GM21529 (cell line): ENCODE data around the gene NEO1.
"Not testable (repeated sequence)": the region's sequence is repeated elsewhere in the genome, so short reads cannot be mapped to it uniquely, and the experiment has no call there.

ENCODE experiments used
- ATAC-seq: cut with Tn5 transposase; IDR thresholded peaks from one replicate; pipeline ENCODE4 v1.9.1; 2021; ENCODE audit not compliant: unreplicated experiment

The NEO1 gene

DNA sequence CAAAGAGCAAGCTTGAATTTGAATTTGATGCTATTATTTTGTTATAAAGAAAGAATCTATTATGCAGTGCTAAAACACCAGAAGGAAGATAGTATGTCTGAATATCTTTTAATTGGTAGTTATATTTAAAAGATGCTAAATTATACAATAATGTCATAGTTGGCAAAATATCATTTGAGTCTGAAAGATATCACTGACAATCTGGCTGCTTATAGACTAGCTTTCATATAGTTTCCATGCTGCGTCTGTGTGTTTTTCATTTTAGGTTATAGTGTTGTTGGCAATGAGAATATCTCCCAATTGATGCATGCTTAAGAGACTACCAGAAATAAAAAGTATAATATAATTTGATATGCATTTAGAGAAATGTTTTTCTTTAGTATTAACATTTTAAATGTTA, 142.9 kb downstream of the NEO1 start:
- ATAC-seq: no peak

DNA sequence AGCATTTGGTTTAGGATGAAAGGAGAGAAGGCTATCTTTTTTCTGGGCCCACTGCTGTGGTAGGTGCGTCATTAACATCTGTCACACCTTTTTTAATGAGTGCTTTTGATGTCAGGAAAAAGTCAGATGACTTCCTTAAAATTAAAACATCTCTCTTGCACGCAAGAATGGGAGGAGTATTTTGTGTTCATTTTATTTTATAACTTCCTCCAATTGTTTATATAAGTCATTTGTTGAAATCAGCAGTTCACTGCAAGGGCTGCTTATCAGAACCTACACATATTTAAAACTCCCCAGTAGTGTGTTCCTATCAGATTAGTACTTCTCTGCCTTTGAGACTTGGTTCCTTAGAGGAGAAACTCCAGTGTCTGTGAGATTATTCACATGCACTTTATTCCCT, 143.8 kb downstream of the NEO1 start:
- ATAC-seq: no peak

DNA sequence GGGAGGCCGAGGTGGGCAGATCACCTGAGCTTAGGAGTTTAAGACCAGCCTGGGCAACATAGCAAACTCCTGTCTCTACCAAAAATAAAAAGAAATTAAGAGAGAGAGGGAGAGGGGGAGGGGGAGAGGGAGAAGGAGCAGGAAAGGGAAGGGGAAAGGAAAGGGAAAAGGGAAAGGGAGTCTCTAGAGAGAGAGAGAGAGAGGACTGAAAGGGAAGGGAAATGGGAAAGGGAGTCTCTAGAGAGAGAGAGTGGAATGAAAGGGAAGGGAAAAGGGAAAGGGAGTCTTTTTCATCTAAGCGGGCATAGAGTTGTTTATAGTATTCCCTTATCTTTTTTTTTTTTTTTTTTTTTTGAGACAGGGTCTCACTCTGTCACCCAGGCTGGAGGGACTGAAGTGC, 148.1 kb downstream of the NEO1 start:
- no peak for ATAC-seq

DNA sequence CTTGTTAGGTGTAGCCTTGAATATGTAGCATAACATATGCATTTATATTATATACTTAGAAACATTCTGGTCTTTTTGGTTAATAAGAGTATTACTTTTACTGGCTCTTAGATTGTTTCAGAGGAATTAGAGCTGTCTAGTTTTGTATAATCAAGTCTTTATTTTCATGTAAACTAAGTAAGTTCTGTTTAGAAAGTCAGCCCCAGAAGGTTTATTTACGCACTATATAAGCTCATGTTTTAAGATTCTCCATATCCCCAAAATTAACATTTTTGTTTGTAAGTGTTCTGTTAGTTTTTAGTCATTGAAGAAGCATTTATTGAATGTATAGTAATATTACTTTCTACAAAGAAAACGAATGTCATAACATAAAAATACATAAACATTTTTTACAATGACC, 158.4 kb downstream of the NEO1 start:
- ATAC-seq: no peak

DNA sequence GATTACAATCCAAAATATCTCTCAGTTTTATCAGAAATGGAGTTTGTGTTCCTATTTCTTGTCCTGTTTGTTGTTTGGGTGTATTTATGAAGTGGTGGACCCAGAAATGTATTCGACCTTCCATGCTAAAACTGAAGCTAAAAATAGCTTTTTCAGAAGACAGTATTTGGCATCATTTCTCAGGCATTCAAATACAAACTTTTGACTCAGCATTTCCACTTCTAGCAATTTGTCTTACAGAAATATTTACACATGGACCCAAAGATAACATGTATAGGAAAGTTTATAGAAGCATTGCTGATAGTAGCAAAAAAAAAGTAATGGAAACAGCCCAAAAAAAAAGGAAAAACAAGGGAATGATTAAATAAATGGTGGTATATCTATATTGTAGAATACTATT, 160.2 kb downstream of the NEO1 start:
- no peak for ATAC-seq

DNA sequence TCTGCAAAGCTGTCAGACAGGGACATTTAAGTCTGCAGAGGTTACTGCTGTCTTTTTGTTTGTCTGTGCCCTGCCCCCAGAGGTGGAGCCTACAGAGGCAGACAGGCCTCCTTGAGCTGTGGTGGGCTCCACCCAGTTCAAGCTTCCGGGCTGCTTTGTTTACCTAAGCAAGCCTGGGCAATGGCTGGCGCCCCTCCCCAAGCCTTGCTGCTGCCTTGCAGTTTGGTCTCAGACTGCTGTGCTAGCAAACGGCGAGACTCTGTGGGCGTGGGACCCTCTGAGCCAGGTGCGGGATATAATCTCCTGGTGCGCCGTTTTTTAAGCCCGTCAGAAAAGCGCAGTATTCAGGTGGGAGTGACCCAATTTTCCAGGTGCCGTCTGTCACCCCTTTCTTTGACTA, 169.2 kb downstream of the NEO1 start:
- ATAC-seq: not testable (repeated sequence)

DNA sequence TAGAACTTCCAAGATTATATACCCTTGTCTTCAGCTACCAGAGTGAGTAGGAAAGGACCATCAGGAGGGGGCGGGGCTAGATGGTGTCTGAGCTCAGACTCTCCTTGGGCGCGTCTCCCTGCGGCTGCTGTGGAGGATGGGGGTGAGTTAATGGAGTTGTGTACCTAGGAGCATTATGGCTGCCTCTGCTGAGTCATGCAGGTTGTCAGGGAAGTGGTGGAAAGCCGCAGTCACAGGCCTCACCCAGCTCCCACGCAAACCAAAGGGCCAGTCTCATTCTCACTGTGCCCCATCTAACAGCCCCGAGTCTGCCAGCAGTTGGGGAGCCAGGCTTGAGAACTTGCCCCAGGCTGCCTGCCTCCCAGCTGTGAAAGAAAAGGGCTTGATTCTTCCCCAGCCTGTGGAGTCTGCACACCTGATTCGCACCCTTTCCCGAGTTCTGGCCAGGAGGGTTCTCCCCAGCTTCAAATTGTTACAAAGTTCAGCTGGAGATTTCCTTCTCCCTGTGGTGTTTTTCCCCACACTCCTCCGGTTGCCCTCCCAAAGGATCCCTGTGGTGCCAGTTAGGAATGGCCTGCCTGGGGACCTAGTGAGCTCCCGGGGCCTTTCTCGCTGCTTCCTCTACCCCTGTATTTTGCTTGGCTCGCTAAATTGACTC, 173.2 kb downstream of the NEO1 start:
- ATAC-seq: no peak

DNA sequence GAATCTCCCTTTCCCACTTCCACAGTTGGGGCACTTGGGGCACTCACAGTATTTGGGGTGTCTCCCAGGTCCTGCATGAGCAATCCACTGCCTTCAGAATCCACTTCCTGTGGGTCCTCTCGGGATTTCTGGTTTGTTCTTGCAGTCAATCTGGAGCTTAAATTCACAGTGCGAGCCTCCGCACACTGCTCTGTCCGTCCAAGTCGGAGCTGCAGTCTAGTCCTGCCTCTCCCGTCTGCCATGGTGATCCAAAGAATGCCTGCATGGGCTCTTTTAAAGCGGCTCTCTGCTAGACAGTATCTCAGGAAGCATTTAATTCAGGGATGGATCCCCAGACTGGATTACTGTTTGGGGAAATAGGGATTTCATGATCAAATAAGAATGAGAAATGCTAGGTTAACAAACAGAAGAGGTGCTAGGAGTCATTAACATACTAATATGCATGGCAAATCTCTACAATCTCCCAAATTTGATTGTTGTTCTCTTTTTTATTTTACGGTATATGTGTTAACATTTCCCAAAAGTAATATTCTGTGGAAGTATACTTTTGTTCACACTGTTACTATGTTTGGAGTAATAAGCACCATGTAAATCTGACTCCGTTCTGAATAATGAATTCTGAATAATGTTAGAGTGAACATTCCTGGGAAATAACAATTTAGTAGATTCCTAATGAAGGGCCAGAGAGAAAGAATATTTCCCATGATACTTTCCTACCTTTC, 174.0 kb downstream of the NEO1 start:
- no peak for ATAC-seq

DNA sequence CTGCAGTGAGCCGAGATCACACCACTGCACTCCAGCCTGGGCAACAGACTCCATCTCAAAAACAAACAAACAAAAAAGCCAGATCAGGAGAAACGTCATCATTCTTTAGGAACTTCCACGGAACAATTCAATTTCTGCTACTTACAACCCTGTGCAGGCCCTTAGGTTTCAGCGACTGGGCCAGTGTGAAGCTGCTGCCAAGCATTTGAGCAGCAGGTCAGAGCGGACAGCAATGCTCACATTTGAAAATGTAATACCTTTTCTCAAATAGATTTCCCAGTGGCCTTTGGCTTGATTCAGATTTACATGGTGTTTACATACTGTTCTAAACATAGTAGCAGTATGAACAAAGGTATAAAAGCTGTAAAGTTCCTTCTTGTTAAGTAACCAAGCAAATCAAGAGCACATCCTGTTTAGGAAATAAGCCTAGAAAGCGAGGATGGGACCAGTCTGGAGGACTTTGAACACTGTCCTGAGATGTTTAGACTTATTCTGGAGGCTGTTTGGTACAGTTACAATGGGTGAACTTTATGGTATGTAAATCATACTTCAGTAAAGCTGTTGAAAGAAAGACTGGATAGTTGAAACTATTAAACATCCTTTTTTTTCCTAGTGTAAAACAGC, 175.3 kb downstream of the NEO1 start:
- no peak for ATAC-seq

DNA sequence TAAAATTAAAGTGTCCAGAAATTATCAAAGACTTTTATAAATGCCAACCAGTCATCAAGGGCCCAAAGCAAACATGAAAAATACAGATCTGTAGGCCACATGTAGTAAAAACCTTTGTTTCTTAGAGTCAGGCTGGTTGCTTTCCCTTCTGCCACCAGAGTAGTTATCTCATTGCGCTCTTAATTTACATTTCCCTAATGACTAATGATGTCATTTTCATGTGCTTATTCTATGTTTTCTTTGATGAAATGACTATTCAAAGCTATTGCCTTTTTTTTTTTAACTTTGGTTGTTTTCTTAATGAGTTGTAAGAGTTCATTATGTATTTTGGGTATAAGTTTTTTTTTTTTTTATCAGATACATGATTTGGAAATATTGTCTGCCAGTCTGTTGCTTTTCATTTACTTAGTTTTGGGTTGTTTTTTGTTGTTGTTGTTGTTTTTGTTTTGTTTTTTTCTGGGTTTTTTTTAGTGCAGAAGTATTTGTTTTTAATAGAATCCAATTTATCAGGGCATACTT, 175.9 kb downstream of the NEO1 start:
- no peak for ATAC-seq

DNA sequence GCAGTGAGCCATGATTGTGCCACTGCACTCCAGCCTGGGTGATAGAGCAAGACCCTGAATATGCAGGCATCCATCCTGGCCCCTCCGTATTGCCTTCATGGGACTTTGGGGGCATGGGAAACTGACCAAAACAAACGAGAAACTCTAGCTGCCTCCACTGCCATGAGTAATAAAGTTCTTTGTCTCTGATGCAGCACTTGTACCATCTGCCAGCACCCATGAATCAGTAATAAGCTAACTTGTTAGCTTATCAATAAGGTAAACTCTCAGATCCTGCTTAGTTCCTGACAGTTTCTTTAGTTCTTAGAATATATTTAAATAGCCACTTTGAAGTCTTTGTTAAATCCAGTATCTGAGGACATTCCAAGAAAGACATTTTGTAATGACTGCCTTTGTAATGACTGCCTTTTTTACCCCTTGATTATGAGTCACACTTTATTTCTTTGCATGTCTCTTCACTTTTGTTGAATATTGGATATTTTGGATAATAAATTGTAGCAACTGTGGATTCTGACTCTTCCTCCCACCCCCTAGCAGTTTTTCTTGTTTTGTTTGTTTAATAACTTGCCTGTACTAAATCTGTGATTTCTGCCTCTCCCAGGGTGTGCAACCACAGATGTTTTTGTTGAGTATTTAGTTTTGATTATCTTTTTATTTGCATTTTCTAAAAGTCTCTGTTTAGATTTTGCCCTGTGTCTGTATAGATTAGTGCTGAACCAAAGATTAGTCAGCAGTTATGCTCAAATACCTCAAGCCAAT, 179.6 kb downstream of the NEO1 start:
- ATAC-seq: no peak

DNA sequence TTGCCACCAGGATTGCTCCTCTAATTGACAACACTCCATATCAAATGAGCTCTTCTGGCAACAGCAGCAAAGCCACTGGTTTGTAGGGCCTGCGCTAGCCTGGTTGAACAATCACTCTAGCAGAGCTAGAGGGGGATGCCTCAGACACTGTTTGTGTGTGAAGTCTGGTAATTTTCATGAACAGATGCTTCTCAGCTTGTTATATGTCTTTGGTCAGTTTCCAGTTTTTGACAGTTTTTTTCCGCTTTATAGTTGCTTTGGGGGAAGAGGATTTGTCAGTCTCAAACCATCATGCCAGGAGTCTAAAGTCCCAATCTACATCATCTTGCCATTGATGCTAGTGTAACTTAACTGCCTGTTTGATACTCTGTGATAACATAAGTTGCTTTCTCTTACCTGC, 180.5 kb downstream of the NEO1 start:
- ATAC-seq: no peak

DNA sequence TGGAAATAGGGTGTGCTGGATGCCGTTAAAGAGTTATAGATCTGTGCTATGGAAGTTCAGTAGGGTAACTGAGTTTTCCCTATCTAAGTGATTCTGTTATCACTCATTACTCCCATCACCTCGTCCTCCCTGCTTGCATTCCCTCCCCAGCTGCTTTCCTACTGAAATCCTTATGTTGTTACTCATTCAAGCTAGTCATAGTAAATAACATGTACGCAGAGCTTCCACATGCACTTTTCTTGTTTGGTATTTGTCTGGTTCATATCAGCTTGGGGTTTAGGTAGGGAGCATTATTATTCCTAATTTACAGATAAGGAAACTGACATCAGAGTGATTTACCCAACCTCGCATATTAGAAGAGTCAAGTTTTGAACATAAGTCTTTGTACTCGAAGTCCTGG, 181.4 kb downstream of the NEO1 start:
- no peak for ATAC-seq

DNA sequence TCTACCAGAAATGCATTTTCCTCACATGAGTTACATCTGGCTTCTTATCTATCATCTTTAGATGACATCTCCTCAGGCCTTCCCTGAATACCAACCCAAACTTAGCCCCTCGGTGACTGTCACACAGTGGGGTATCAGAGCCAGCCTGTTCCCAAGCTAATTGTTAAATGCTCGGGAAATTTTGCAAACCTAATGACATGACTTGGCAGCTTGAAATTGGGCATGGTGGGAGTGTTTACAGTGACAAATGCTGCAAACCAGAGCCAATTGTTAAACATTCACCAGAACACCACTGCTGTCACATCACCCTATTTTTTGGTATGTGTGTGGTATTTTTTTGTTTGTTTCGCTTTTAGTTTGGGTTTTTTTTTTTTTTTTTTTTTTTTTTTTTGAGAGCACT, 185.6 kb downstream of the NEO1 start:
- ATAC-seq: no peak

DNA sequence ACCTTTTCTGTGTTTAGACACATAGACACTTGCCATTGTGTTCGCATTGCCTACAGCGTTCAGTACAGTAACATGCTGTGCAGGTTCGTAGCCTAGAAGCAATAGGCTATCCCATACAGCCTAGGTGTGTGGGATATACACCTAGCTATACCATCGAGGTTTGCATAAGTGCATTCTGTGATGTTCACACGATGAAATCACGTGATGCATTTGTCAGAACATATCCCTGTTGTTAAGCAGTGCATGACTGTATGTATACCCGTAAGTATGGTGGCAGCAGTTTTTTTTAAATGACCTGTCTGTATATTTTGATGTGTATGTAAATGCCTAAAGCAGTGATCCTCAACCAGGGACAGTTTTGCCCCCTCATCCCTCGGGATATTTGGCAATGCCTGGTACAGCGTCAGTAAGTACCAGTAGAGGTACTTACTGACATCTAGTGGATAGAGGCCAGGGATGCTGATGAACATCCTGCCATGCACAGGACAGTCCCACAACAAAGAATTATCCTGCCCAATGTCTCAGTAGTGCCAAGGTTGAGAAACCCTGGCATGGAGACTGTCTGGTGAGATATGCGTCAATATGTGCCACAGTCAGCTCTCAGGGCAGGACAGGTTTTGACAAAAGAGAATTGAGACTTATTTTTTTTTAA, 187.4 kb downstream of the NEO1 start:
- no peak for ATAC-seq

DNA sequence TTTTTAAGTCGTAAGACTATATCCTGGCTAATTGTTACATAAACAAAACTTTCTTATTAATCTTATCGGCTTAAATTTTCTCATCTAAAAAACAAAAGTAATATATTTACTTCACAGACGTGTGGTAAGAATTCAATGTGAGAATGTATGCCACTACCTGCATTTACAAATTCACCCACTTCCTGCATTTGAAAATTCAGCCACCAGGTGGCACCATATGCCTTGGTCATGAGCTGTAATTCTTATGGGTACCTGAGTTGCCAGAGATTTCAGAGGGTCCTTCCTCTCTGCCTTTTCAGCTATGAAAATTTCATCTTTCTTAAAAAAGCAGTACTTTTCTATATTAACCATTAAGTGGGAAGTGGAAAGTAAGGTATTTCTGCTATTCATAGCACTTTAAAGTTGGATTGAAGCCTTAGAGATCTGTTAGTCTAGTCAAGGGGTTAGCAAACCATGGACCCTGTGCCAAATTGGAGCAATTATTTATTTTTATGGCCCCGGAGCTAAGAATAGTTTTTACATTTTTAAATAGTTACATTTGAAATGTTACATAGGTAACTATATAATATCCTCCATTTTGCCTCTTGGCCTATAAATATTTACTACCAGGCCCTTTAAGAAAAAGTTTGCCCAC, 188.7 kb downstream of the NEO1 start:
- no peak for ATAC-seq

DNA sequence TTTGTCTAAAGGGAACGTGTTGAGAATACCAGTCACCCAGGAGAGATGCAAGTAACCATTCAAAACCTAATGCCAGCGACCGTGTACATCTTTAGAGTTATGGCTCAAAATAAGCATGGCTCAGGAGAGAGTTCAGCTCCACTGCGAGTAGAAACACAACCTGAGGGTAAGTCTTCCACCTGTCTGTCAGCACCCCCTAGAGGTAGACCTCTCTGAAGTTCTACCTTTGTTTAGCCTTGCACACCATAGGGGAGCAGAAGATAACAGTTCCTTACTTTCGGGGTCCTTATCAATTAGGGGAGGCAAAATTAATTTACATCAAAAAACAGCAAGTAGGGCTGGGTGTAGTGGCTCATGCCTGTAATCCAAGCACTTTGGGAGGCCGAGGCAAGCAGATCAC, 192.1 kb downstream of the NEO1 start:
- ATAC-seq: no peak

DNA sequence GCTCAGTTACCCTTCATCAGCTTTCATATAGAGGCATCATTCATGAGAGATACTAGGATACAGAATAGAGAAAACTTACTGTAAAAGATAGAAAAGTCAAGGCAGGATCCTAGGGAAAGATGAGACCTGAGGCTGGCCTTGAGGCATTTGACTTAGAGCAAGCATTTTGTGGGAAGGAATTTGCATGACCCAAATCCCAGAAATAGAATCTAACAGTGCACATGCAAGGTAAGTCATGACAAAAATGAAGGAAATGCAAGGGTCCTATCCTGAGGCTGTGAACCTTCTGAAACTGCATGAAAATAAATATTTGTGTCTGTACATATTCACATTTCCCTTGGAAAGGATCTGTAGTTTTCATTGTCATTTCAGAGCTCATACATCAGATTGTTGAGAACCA, 194.2 kb downstream of the NEO1 start:
- ATAC-seq: no peak

DNA sequence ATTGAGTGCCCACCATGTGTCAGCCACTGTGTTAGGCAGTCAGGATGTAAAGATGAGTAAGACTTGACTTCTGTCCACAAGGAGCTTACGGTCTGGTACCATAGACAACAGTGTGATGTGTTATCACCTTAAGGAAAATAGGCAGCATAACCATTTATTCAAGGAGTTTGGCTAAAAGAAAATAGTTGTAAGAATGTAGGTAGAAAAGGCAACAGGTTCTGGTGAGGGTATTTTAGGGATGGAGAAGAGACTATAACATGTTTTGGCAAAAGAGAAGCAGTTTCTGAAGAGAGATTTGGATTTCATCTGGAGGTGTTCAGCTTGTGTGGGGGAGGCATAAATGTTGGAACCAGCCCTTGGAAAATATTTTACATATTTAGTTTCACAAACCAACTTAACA, 194.6 kb downstream of the NEO1 start:
- ATAC-seq: no peak

DNA sequence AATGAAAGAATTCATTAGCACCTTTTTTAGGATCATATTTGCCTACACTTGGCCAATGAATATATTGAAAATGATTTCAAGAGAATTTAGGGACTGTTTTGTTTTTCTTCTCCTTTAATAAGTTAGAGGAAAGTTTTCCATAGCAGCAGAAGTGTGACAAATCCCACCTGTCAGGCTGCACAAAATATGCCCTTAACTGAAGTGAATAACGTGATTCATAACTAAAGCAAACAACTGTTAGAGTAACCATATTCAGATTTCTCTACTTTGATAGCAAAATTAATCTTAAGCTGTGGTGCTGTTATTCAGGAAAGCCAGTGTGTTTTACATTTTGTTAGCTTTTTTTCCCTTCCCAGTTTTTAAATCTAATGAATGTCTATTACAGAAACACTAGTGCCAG, 195.1 kb downstream of the NEO1 start:
- no peak for ATAC-seq

DNA sequence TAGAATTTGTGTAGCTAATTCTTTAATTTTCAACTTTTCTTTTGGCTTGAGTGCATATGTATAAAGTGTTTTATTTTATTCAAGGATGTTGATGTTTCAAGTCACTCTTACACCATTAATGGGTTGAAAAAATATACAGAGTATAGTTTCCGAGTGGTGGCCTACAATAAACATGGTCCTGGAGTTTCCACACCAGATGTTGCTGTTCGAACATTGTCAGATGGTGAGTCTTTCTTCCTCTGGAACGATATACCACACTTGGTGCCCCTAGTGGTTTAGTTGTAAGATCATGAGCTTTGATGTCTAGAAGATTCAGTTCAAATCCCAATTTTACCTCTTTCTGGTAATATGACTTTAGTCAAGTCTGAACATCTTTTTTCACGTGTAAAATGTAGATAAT, 197.2 kb downstream of the NEO1 start:
- ATAC-seq: no peak
